CD14-positive monocyte (primary cell): ENCODE results near the gene RFC2. TPM values are rescaled to one million over a fixed set of nuclear protein-coding genes. Genes with fewer than 3 reads are reported as not detected.
A peak's percentile ranks its signal among the peaks of the same experiment; 100 is the strongest.

ENCODE experiments used
- DNase-seq, 3 donors: peaks; one replicate each; pipeline ENCODE4 v3.0.0-alpha.2; 2011 to 2022
- H2AFZ ChIP-seq: 2 replicates; pipeline ENCODE4 v1.6.0; 2012; ENCODE audit warnings: mild to moderate bottlenecking, low read depth, low read length, inconsistent platforms; ENCODE audit not compliant: insufficient read depth, poor library complexity, severe bottlenecking
- H3K27ac ChIP-seq, 2 donors: 1 replicate in 1 of 2; 2 replicates in 1 of 2; pipeline ENCODE4 v1.5.1; 2012 to 2013; ENCODE audit warnings: low read length in 2 of 2, control low read depth in 1 of 2, inconsistent platforms in 1 of 2, low read depth in 1 of 2, mild to moderate bottlenecking in 1 of 2
- H3K27me3 ChIP-seq, 2 donors: one replicate each; pipeline versions ENCODE4 v1.6.0 to v1.6.1; 2011 to 2013; ENCODE audit warnings: low read length in 2 of 2; ENCODE audit not compliant: control insufficient read depth in 2 of 2, insufficient read depth in 2 of 2
- H3K36me3 ChIP-seq, 2 donors: replicated peaks in 1 of 2; 1 replicate in 1 of 2; 2 replicates in 1 of 2; pipeline versions ENCODE4 v1.5.1 to v1.6.1; 2012 to 2013; ENCODE audit warnings: low read length in 2 of 2, control low read depth in 1 of 2, inconsistent platforms in 1 of 2, mild to moderate bottlenecking in 1 of 2; ENCODE audit not compliant: insufficient read depth in 2 of 2, control insufficient read depth in 1 of 2
- H3K4me1 ChIP-seq, 2 donors: 1 replicate in 1 of 2; 2 replicates in 1 of 2; pipeline versions ENCODE4 v1.5.1 to v1.6.1; 2012 to 2013; ENCODE audit warnings: low read length in 2 of 2, control low read depth in 1 of 2, inconsistent platforms in 1 of 2, mild to moderate bottlenecking in 1 of 2, moderate library complexity in 1 of 2; ENCODE audit not compliant: insufficient read depth in 2 of 2, control insufficient read depth in 1 of 2
- H3K4me2 ChIP-seq: replicated peaks from 2 replicates; pipeline ENCODE3; 2012; ENCODE audit warnings: low read length, moderate library complexity, mild to moderate bottlenecking; ENCODE audit not compliant: poor library complexity, severe bottlenecking; ENCODE audit errors: extremely low read depth
- H3K4me3 ChIP-seq, 3 experiments: fragments of 200-600 bp in 1 of 3; sonication (generic) in 1 of 3; replicated peaks in 1 of 3; 1 replicate in 2 of 3; 2 replicates in 1 of 3; pipeline ENCODE4 v1.5.1; 2011 to 2013; ENCODE audit warnings: low read length in 3 of 3, mild to moderate bottlenecking in 3 of 3, control low read depth in 2 of 3, low read depth in 2 of 3, inconsistent platforms in 1 of 3, moderate library complexity in 1 of 3
- H3K79me2 ChIP-seq: 2 replicates; pipeline ENCODE4 v1.6.0; 2012; ENCODE audit warnings: mild to moderate bottlenecking, control low read depth, inconsistent platforms, low read length, moderate library complexity; ENCODE audit not compliant: insufficient read depth
- H3K9ac ChIP-seq: 2 replicates; pipeline ENCODE4 v1.6.0; 2017; ENCODE audit warnings: low read length, mild to moderate bottlenecking; ENCODE audit not compliant: insufficient read depth, poor library complexity, severe bottlenecking
- H3K9me3 ChIP-seq, 2 donors: replicated peaks in 1 of 2; 1 replicate in 1 of 2; 2 replicates in 1 of 2; pipeline versions ENCODE4 v1.5.1 to v1.6.1; 2012 to 2013; ENCODE audit warnings: low read length in 2 of 2, control low read depth in 1 of 2; ENCODE audit not compliant: control insufficient read depth in 1 of 2, insufficient read depth in 1 of 2
- H4K20me1 ChIP-seq: 2 replicates; pipeline ENCODE4 v1.6.0; 2012; ENCODE audit warnings: mild to moderate bottlenecking, low read length, control low read depth, moderate library complexity; ENCODE audit not compliant: insufficient read depth
- H3K27ac Mint-ChIP-seq, 7 donors: one replicate each; pipeline ENCODE4 v1.8.0; 2020; ENCODE audit warnings: mild to moderate bottlenecking in 7 of 7, mixed read lengths in 7 of 7, moderate library complexity in 6 of 7, inconsistent platforms in 2 of 7
- H3K27me3 Mint-ChIP-seq, 3 donors: one replicate each; pipeline ENCODE4 v1.8.0; 2021 to 2022; ENCODE audit warnings: low read depth in 3 of 3, mild to moderate bottlenecking in 3 of 3, mixed read lengths in 3 of 3, moderate library complexity in 3 of 3, inconsistent platforms in 1 of 3
- H3K36me3 Mint-ChIP-seq, 2 donors: one replicate each; pipeline ENCODE4 v1.8.0; 2020; ENCODE audit warnings: mixed read lengths in 2 of 2, inconsistent platforms in 1 of 2, mild to moderate bottlenecking in 1 of 2
- H3K4me1 Mint-ChIP-seq: one replicate; pipeline ENCODE4 v1.8.0; 2020; ENCODE audit warnings: mild to moderate bottlenecking, mixed read lengths
- H3K4me3 Mint-ChIP-seq, 2 donors: one replicate each; pipeline ENCODE4 v1.8.0; 2020; ENCODE audit warnings: mild to moderate bottlenecking in 2 of 2, mixed read lengths in 2 of 2, moderate library complexity in 1 of 2
- H3K9me3 Mint-ChIP-seq, 7 donors: one replicate each; pipeline ENCODE4 v1.8.0; 2020 to 2022; ENCODE audit warnings: mixed read lengths in 7 of 7, mild to moderate bottlenecking in 6 of 7, moderate library complexity in 6 of 7, inconsistent platforms in 2 of 7
- WGBS: methylation state at CpG from one replicate; pipeline ENCODE4 v1.1.5; 2013; ENCODE audit warnings: missing lambda C conversion rate; ENCODE audit not compliant: insufficient coverage; 5-methylcytosine and 5-hydroxymethylcytosine counted together
- intact Hi-C, 2 donors: fragments of 100-400 bp; cut with micrococcal nuclease; formaldehyde crosslinking; loops; one replicate each; pipeline versions ENCODE4 v1.15.0 to v1.15.1; 2023
- polyA plus RNA-seq, 3 donors: library from polyadenylated mRNA; depleted of rRNA in 1 of 3; unstranded in 2 of 3; stranded (reverse) in 1 of 3; fragments of 300-500 nt in 2 of 3; fragments of >200 nt in 1 of 3; fragmentation: Illumina TruSeq in 2 of 3; gene quantifications; 1 replicate in 2 of 3; 2 replicates in 1 of 3; pipeline ENCODE4 v1.2.3, GENCODE V29; 2012 to 2021
- TF ChIP-seq, protein P1 (sequence below): fragments of 200-600 bp; IDR thresholded peaks from one replicate; pipeline ENCODE4 v1.8.0; 2022; ENCODE audit warnings: antibody characterized with exemption, mild to moderate bottlenecking

The RFC2 gene
- polyA plus RNA-seq, 3 donors: 12.8 to 42.1 (median 33.5) TPM

DNA sequence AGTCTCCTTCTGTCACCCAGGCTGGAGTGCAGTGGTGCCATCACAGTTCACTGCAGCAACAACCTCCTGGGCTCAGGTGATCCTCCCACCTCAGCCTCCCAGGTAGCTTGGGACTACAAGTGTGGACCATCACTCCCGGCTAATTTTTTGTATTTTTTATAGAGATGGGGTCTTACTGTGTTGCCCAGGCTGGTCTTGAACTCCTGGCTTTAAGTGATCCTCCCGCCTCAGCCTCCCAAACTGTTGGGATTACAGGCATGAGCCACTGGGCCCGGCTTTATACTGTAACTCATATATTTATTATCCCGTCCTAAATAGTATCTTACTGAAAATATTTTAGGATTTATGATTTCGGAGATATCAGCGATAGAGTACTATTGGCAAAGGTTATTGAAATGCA, 69.2 kb downstream of the RFC2 start:
- Mint-ChIP-seq H3K27ac (peak overlapping the region in 4 of 7 donors; percentile 20 to 65 (median 26)), H3K9me3 (peaks cover 0 to 1% (median 0%) of the 10 kb centered on the region in 7 donors), H3K36me3 (peaks cover 42 to 70% of the 10 kb centered on the region in 2 donors), H3K4me1 (peaks cover 40% of the 10 kb centered on the region), H3K27me3 (no peaks in the 10 kb centered on the region), H3K4me3 (no peak overlapping the region)
- Histone ChIP-seq H4K20me1 (peaks cover 100% of the 10 kb centered on the region), H3K9ac (no peak overlapping the region), H3K4me2 (no peak overlapping the region), H3K4me3 (no peak overlapping the region), H3K4me1 (peaks cover 4 to 10% of the 10 kb centered on the region in 2 donors), H2AFZ (no peak overlapping the region), H3K27me3 (no peaks in the 10 kb centered on the region), H3K27ac (peak overlapping the region in 1 of 2 donors; percentile 3), H3K36me3 (peaks cover 34 to 70% of the 10 kb centered on the region in 2 donors), H3K9me3 (no peaks in the 10 kb centered on the region), H3K79me2 (peaks cover 100% of the 10 kb centered on the region)
- intact Hi-C loops: no loop called here
- no peak for DNase-seq
- TF ChIP-seq, protein P1, sequence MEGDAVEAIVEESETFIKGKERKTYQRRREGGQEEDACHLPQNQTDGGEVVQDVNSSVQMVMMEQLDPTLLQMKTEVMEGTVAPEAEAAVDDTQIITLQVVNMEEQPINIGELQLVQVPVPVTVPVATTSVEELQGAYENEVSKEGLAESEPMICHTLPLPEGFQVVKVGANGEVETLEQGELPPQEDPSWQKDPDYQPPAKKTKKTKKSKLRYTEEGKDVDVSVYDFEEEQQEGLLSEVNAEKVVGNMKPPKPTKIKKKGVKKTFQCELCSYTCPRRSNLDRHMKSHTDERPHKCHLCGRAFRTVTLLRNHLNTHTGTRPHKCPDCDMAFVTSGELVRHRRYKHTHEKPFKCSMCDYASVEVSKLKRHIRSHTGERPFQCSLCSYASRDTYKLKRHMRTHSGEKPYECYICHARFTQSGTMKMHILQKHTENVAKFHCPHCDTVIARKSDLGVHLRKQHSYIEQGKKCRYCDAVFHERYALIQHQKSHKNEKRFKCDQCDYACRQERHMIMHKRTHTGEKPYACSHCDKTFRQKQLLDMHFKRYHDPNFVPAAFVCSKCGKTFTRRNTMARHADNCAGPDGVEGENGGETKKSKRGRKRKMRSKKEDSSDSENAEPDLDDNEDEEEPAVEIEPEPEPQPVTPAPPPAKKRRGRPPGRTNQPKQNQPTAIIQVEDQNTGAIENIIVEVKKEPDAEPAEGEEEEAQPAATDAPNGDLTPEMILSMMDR: no peak
- no CpG with 5 or more reads among the region's 6 CpGs for WGBS

DNA sequence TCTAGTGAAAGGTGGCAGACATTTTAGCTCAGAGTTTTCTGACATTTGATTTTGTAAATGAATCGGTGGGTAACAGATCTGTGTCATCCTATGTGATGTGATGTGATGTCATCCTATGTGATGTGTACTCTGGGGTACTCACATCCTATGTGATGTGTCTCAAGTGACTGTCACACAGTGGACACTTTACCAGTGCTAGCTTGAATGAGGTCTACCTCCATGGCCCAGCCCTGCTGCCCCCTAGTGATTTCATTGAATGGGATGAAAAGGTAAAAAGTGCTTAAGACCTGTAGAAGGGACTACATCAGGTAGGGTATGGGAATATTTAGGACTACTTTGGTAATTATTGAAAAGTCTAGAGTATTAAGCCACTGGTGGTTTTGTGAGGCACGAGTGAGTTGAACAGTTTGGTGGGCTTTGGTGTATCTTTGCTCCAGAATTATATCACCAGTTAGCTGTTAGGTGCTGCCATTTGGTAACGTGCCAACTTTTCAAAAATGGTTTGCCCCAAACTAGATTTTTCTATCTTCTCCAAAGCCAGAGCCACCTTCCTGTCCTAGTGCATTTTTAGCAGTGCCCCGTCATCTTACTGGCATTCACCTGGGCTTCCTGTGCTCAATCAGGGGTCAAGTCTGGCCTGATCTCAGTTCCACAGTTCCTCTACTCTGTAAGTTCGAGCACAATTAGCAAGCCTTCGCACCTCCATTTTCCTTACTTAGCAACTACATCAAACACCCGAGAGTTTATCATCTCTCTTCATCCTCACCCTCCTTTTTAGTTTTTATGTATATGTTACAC, 70.3 kb downstream of the RFC2 start:
- no peak overlapping the region for H3K4me3 Mint-ChIP-seq
- peak overlapping the region in 4 of 7 donors; percentile 18 to 74 (median 46) for H3K27ac Mint-ChIP-seq
- Histone ChIP-seq H3K4me1 (peaks cover 5 to 10% of the 10 kb centered on the region in 2 donors), H4K20me1 (peaks cover 100% of the 10 kb centered on the region), H3K36me3 (peaks cover 24 to 70% of the 10 kb centered on the region in 2 donors), H3K27me3 (no peaks in the 10 kb centered on the region), H3K27ac (peak overlapping the region in 1 of 2 donors; percentile 25), H3K9me3 (no peaks in the 10 kb centered on the region), H3K9ac (no peak overlapping the region), H2AFZ (no peak overlapping the region), H3K4me2 (no peak overlapping the region), H3K79me2 (peaks cover 100% of the 10 kb centered on the region), H3K4me3 (no peak overlapping the region)
- peak in 1 of 3 donors; percentile 43 for DNase-seq
- 80% methylated on average over 4 of the region's 7 CpGs for WGBS
- TF ChIP-seq, protein P1: no peak
- H3K4me1 Mint-ChIP-seq: peaks cover 48% of the 10 kb centered on the region
- H3K9me3 Mint-ChIP-seq: peaks cover 0 to 1% (median 0%) of the 10 kb centered on the region in 7 donors
- no peaks in the 10 kb centered on the region for H3K27me3 Mint-ChIP-seq
- peaks cover 32 to 69% of the 10 kb centered on the region in 2 donors for H3K36me3 Mint-ChIP-seq
- intact Hi-C loops: loop anchor here in 1 of 2 donors (5.0 kb wide), 1 partner anchor 117 kb away; no protein-coding TSS in a partner anchor
